HEK293 (cell line): ENCODE measurements around the gene ALKBH4.
"Not testable (repeated sequence)": the region's sequence is repeated elsewhere in the genome, so short reads cannot be mapped to it uniquely, and the experiment has no call there.

Experiments
- CTCF ChIA-PET: fragments of 350-600 bp; formaldehyde crosslinking; extraction: SDS; loops from one replicate; lab custom pipeline; 2021; ENCODE audit warnings: antibody characterized with exemption; lab: Yijun Ruan, JAX
- POLR2A ChIA-PET: fragments of 300-600 bp; formaldehyde crosslinking; extraction: SDS; loops from one replicate; lab custom pipeline; 2020; ENCODE audit warnings: antibody characterized with exemption, inconsistent platforms; lab: Yijun Ruan, JAX
- H3K27ac ChIP-seq: fragments of 200-500 bp; sonication (Bioruptor generic); 2 replicates; pipeline ENCODE4 v1.5.1; 2014; ENCODE audit warnings: low read depth, low read length, control low read depth, inconsistent platforms; ENCODE audit errors: extremely low read depth
- H3K36me3 ChIP-seq, 2 experiments: fragments of 200-500 bp in 1 of 2; sonication (Bioruptor generic) in 1 of 2; 1 replicate in 1 of 2; 2 replicates in 1 of 2; pipeline ENCODE4 v1.5.1; 2014 to 2017; ENCODE audit warnings: inconsistent platforms in 2 of 2, low read length in 2 of 2; ENCODE audit not compliant: control insufficient read depth in 2 of 2, insufficient read depth in 1 of 2
- H3K4me1 ChIP-seq: fragments of 200-500 bp; sonication (Bioruptor generic); 2 replicates; pipeline ENCODE4 v1.5.1; 2014; ENCODE audit warnings: mild to moderate bottlenecking, low read length, inconsistent platforms; ENCODE audit not compliant: control insufficient read depth, insufficient read depth
- H3K4me3 ChIP-seq: 2 replicates; pipeline ENCODE4 v1.5.1; 2011; ENCODE audit warnings: low read depth, mild to moderate bottlenecking, control low read depth, low read length, moderate library complexity
- H3K9me3 ChIP-seq: fragments of 200-500 bp; sonication (Bioruptor generic); 2 replicates; pipeline ENCODE4 v1.5.1; 2014; ENCODE audit warnings: low read depth, low read length, inconsistent platforms; ENCODE audit not compliant: control insufficient read depth, insufficient read depth

Gene ALKBH4

DNA sequence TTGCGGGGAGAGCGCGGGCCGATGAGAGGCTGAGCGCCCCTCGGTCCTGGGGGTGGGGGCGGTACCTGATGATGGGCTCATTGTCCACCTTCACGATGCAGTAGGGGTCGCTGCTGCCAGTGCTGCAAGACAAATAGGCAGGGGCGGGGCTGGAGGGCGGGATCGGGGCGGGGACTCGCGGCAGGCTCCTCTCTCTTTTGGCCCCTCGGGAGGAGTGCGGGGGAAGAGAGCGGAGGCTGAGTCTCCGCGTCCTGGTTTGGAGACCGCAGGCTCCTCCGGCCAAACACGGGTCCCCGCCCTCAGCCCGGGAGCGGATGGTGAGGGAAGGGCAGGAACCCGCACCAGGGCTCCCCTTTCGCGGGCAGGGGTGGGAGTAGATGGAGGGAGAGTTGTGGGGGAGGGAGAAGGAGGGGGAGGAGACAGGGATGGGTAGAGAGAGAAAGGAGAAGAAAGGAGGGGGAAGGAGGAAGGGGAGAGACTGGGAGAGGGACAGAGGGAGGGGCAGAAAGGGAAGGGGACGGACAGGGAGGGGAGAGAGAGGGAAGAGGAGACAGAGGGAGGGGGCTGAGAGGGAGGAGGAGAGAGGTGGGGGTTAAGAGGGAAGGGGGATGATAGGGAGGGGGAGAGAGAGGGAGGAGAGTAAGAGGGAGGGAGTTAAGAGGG is 47.3 kb upstream of the ALKBH4 start:
- H3K4me1 ChIP-seq, H3K27ac ChIP-seq, CTCF ChIA-PET, H3K36me3 ChIP-seq, H3K9me3 ChIP-seq, H3K4me3 ChIP-seq, POLR2A ChIA-PET: not testable (repeated sequence)

DNA sequence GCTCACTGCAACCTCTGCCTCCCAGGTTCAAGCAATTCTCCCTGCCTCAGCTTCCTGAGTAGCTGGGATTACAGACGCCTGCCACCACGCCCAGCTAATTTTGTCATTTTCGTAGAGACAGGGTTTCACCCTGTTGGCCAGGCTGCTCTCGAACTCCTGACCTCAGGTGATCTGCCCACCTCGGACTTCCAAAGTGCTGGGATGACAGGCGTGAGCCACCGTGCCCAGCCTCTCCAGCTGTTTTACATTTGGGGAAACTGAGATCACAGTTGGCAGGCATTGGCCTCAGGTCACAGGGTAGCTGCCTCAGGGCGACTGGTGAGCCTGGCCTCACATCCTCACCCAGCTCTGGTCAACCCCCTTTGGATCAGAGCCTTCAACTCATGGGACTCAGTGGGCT is 45.9 kb upstream of the ALKBH4 start:
- H3K9me3 ChIP-seq, H3K27ac ChIP-seq, H3K4me1 ChIP-seq, H3K36me3 ChIP-seq, POLR2A ChIA-PET, H3K4me3 ChIP-seq, CTCF ChIA-PET: not testable (repeated sequence)

DNA sequence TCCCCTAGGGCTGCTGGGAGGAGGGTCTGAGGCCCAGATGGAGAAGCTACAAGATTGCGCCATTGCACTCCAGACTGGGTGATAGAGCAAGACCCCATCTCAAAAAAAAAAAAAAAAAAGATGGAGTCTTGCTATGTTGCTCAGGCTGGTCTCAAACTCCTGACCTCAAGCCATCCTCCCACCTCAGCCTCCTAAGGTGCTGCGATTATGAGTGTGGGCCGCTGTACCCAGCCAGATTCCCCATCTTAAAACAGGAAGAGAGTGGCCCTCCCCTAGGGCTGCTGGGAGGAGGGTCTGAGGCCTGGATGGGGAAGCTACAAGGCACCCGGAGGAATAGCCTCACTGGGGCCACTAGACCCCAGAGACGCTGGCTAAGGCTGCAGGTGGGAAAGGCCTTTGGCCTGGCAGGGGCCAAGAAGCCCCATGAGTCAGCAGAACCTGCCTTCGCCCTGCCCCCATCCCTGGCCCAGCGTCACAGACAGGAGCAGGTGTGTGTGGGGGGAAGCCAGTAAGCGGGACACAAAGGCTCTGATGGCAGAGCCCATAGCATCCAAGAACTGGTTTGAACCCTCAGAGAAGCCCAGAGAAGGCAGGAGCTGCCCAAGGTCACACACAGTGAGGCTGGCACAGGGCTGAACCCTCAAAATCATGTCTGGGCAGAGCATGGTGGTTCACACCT is 42.9 kb upstream of the ALKBH4 start:
- H3K27ac ChIP-seq, CTCF ChIA-PET, H3K4me1 ChIP-seq, H3K36me3 ChIP-seq, H3K4me3 ChIP-seq, H3K9me3 ChIP-seq, POLR2A ChIA-PET: not testable (repeated sequence)

DNA sequence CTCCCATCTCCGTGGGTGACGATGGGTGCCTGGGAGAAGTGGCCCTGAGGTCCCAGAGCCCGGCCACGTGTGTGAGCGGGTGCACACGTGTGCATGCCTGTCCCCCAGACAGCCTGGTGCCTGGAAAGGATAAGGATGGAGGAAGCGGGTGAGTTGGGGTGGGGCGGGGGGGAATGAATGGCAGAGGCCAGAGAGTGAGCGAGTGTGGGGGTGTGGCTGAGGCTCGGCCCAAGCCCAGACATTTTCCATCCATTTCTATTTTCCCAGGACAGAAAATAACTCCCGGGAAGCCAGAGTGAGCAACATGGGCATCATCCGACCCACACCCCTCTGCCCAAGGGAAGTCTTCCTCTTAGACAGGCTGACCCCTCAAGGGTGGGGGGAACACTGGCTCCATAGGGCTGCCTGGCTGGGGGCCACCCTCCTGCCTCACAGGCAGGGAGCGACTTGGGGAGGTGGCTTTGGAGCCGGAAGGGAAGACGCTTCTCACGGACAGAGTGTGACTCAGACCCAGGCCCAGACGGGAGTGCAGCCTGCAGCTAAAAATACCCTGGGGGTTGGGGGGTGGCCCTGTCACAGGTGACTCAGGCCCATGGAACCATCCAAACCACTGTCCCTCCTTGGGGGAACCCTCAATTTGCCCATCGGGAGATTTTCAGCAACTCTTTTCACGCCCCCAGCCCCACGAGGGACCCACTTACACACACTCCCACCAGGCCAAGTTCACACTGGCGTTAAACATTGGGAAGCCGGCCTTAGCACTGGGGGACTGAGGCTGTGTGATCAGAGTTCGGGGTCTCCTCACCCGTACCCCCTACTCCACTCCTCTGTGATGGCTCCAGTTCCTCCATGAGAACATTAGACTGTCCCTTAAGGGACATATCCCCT is 40.9 kb upstream of the ALKBH4 start:
- H3K27ac ChIP-seq, CTCF ChIA-PET, H3K4me3 ChIP-seq, H3K9me3 ChIP-seq, H3K4me1 ChIP-seq, POLR2A ChIA-PET, H3K36me3 ChIP-seq: not testable (repeated sequence)

DNA sequence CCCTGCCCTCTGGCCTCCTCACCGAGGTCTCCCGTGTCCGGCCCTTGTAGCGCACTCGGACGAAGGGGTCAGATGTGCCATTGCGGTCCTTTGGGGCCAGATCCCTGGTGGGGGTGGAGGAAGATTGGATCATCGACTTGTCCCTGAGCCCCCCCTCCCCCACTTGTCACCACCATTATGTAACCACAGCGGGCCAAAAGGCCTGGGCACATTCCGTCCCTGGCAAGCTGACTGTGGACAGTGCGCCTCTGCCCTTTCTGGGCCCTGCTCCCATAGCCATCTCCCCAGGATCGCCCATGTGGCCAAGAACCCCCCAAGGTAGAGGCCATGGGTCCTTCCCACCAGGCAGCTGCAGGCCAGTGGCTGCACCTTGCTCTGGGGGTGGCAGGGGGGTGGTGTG is 38.5 kb upstream of the ALKBH4 start:
- POLR2A ChIA-PET, H3K36me3 ChIP-seq, H3K9me3 ChIP-seq: not testable (repeated sequence)

DNA sequence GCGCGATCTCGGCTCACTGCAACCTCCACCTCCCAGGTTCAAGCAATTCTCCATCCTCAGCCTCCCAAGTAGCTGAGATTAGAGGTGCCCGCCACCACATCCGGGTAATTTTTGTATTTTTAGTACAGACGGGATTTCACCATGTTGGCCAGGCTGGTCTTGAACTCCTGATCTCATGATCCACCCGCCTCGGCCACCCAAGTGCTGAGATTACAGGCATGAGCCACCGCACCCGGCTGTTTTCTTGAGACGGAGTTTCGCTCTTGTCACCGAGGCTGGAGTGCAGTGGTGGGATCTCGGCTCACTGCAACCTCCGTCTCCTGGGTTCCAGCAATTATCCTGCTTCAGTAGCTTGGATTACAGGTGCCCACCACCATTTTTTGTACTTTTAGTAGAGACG is 33.7 kb upstream of the ALKBH4 start:
- H3K4me1 ChIP-seq, H3K9me3 ChIP-seq, POLR2A ChIA-PET, H3K4me3 ChIP-seq, CTCF ChIA-PET, H3K36me3 ChIP-seq, H3K27ac ChIP-seq: not testable (repeated sequence)

More for the DNA sequence above, 38.5 kb upstream of the ALKBH4 start:
- CTCF ChIA-PET, H3K4me3 ChIP-seq, H3K27ac ChIP-seq, H3K4me1 ChIP-seq: not testable (repeated sequence)

DNA sequence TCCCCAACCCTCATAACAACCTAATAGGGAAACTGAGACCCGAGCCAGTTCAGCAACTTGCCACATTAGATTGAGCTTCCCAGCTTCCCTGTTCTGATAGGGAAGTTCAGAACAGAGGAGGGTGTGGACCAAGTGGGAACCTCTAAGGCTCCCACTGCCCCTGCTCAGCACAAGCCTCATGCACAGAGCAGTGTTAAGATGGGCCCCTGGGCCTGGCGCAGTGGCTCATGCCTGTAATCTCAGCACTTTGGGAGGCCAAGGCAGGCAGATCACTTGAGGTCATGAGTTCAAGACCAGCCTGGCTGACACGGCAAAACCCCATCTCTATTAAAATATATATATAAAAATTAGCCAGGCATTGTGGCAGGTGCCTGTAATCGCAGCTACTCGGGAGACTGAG is 32.6 kb upstream of the ALKBH4 start:
- CTCF ChIA-PET, POLR2A ChIA-PET, H3K4me1 ChIP-seq: not testable (repeated sequence)

DNA sequence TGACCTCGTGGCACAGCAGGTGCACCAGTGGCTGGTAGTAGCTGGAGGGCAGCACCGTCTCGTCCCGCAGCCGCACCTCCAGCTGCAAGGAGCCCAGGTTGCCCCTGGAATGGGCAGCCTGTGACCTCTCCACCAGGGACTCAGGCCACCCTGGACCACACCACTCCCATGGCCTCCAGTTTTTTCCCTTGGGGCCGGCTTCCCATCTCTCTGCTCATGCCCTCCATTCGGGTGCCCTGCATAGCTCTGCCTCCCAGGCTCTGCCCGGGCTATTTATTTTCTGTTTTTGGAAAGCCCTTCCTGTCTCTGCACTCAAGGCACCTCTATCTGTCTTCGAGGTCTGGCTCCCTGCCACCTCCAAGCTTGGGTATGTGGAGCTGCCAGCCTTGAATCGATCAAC is 32.2 kb upstream of the ALKBH4 start:
- CTCF ChIA-PET, H3K9me3 ChIP-seq: not testable (repeated sequence)

More for the DNA sequence above, 32.6 kb upstream of the ALKBH4 start:
- H3K9me3 ChIP-seq, H3K36me3 ChIP-seq, H3K4me3 ChIP-seq, H3K27ac ChIP-seq: not testable (repeated sequence)

DNA sequence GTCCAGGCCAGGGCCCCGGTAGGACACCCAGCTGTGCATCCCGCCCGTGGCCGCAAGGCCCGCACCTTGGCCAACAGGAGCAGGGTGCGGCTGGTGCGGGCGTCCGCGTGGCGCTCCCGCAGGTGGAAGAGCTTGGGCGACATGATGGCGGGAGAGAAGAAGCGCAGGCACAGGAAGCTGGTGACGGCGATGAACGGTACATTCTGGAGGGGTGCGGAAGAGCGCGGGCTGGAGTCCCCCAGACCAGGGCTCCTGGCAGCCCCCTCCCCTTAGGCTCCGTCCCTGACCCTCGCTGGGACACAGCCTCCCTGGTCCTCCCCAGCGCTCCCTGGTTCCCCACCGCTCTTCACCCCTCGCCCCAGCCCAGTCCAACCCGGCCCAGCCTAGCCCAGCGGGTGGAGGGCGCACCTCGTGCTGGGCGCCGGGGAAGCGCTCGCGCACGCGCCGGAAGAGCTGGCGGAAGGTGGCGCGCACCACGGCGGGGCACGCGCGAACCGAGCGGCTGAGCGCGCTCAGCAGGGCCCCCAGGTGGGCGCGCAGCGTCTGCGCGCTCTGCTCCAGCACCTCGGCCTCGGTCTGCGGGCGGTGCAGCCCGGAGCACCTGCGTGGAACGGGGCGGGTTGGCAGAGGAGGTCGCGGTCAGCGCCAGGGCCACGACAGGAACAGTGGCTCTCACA is 29.9 kb upstream of the ALKBH4 start:
- H3K4me1 ChIP-seq, H3K4me3 ChIP-seq, H3K9me3 ChIP-seq, H3K36me3 ChIP-seq, POLR2A ChIA-PET, H3K27ac ChIP-seq, CTCF ChIA-PET: not testable (repeated sequence)

More for the DNA sequence above, 32.2 kb upstream of the ALKBH4 start:
- H3K4me3 ChIP-seq, H3K4me1 ChIP-seq, H3K27ac ChIP-seq, POLR2A ChIA-PET, H3K36me3 ChIP-seq: not testable (repeated sequence)

DNA sequence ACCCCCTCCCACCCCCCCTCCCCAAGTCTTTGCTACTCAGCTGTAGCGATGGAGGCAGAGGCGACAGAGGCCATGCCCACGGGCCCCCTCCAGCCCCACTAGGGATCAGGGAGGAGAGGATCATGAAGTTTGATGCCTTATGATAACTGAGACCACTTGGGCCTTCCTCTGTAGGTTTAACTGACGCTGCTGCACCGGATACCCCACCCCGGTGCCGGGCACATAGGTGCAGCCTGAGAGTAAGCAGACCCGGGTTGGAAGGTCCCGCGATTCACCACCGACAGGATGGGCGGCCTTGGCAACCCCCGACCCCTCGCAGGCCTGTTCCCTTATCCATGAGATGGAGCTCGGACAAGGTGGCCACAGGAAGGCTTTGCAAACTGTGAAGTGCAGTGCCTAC is 29.4 kb upstream of the ALKBH4 start:
- CTCF ChIA-PET, H3K4me1 ChIP-seq, H3K9me3 ChIP-seq, POLR2A ChIA-PET, H3K36me3 ChIP-seq, H3K4me3 ChIP-seq, H3K27ac ChIP-seq: not testable (repeated sequence)
